ENCODE data around the gene YTHDF2. TPM values are rescaled to one million over a fixed set of nuclear protein-coding genes. Genes with fewer than 3 reads are reported as not detected.

Gene YTHDF2
- total and polyA plus RNA-seq, 3 experiments from 2014 or later = 98.3 to 135 (median 105) TPM

DNA sequence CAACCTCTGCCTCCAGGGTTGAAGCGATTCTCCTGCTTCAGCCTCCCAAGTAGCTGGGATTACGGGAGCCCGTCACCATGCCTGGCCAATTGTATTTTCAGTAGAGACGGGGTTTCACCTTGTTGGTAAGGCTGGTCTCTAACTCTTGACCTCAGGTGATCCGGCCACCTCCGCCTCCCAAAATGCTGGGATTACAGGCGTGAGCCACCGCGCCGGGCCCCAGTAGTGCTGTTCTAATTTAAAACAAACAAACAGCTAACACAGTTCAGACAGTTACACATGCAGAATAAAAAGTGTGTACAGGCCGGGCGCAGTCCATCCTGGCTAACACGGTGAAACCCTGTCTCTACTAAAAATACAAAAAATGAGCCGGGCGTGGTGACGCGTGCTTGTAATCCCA is 39.6 kb downstream of the YTHDF2 start:
- H3K27ac Mint-ChIP-seq = peak overlapping the region in 2 of 8 donors; percentile 81 to 89
- H3K27me3 ChIP-seq (ENCODE audit: insufficient read depth, low read length, poor library complexity, severe bottlenecking) = no peaks in the 10 kb centered on the region
- H3K36me3 Mint-ChIP-seq = peaks cover 0 to 9% (median 0%) of the 10 kb centered on the region in 3 donors
- no peaks in the 10 kb centered on the region for H3K9me3 Mint-ChIP-seq
- H3K4me1 ChIP-seq (ENCODE audit: insufficient read depth, low read length) = peaks cover 10% of the 10 kb centered on the region
- no peaks in the 10 kb centered on the region for H3K9me3 ChIP-seq (ENCODE audit: low read length)
- peaks cover 7 to 14% (median 12%) of the 10 kb centered on the region in 3 donors for H3K4me1 Mint-ChIP-seq
- CTCF ChIA-PET = interaction anchor here (0.7 to 4.3 kb wide), 5 partner anchors 8 to 396 kb away, joined by 3 to 37 read pairs (median 5); partner anchors contain the start of gene YTHDF2
- POLR2A ChIA-PET = interaction anchor here (2.3 kb wide), 1 partner anchor 40 kb away, joined by 16 read pairs; the partner anchor contains the start of gene YTHDF2
- peak overlapping the region in 5 of 7 donors; percentile 80 to 95 (median 86) for H3K4me3 Mint-ChIP-seq
- no peaks in the 10 kb centered on the region for H3K27me3 Mint-ChIP-seq
- H3K27ac ChIP-seq (ENCODE audit: low read depth, low read length) = no peak overlapping the region
- no peak overlapping the region for H3K4me3 ChIP-seq (ENCODE audit: low read length)
- H3K36me3 ChIP-seq (ENCODE audit: insufficient read depth, low read length) = no peaks in the 10 kb centered on the region
- no peak for DNase-seq

DNA sequence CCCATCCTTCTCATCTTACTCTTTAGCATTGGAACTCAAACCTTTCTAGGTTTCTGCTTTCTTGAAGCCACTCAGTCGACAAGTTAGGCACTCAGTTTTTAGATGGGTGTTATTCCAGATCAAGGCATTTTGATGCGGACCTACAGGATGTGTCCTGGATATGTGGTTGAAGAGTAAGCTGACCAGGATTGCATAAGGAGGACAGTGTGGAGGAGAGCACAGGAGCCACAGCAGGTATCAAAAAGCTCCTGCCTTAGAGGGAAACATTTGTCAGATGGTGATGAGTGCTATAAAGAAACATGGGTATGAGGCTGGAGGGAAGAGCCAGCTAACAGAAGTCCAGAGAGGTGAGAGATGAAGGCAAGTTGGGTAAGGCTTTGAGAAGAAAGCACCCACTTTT is 41.3 kb downstream of the YTHDF2 start:
- Histone ChIP-seq H3K27me3 (ENCODE audit: insufficient read depth, low read length, poor library complexity, severe bottlenecking) (no peaks in the 10 kb centered on the region), H3K4me1 (ENCODE audit: insufficient read depth, low read length) (peaks cover 10% of the 10 kb centered on the region), H3K4me3 (ENCODE audit: low read length) (no peak overlapping the region), H3K9me3 (ENCODE audit: low read length) (no peaks in the 10 kb centered on the region), H3K36me3 (ENCODE audit: insufficient read depth, low read length) (no peaks in the 10 kb centered on the region), H3K27ac (ENCODE audit: low read depth, low read length) (no peak overlapping the region)
- Mint-ChIP-seq H3K4me1 (peaks cover 7 to 14% (median 12%) of the 10 kb centered on the region in 3 donors), H3K27me3 (no peaks in the 10 kb centered on the region), H3K9me3 (no peaks in the 10 kb centered on the region), H3K4me3 (peak overlapping the region in 1 of 7 donors; percentile 62), H3K27ac (peak overlapping the region in 1 of 8 donors; percentile 34), H3K36me3 (no peaks in the 10 kb centered on the region)
- ChIA-PET CTCF (no interaction called here), POLR2A (no interaction called here)
- no peak for DNase-seq

DNA sequence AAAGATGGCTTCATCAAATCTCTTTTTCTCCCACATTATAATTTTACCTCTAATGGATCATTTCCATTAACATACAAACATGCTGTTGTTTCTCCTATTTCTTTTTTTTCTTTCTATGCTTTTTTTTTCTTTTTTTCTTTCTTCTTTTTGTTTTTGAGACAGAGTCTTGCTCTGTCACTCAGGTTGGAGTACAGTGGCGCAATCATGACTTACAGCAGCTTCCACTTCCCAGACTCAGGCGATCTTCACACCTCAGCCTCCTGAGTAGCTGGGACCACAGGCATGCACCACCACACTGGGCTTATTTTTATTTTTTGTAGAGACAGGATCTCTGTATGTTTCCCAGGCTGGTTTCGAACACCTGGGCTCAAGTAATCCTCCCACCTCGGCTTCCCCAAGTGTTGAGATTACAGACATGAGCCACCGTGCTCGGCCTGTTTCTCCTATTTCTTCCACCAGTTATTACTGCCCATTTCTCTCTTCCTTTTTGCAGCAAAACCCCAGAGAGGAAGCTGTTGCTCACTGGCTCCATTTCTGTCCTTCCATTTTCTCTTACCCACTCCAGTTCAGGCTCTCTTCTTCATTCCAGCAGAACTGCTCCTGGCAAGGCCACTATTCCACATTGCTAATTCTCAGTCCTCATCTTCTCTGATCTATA is 43.1 kb downstream of the YTHDF2 start:
- H3K4me3 Mint-ChIP-seq = peak overlapping the region in 2 of 7 donors; percentile 1 to 42
- DNase-seq = no peak
- ChIA-PET CTCF (no interaction called here), POLR2A (no interaction called here)
- peaks cover 5% of the 10 kb centered on the region for H3K4me1 ChIP-seq (ENCODE audit: insufficient read depth, low read length)
- no peaks in the 10 kb centered on the region for H3K36me3 Mint-ChIP-seq
- no peaks in the 10 kb centered on the region for H3K36me3 ChIP-seq (ENCODE audit: insufficient read depth, low read length)
- H3K4me1 Mint-ChIP-seq = peaks cover 6 to 12% (median 8%) of the 10 kb centered on the region in 3 donors
- H3K27me3 Mint-ChIP-seq = no peaks in the 10 kb centered on the region
- H3K27ac Mint-ChIP-seq = peak overlapping the region in 3 of 8 donors; percentile 1 to 69 (median 40)
- H3K4me3 ChIP-seq (ENCODE audit: low read length) = no peak overlapping the region
- H3K9me3 ChIP-seq (ENCODE audit: low read length) = no peaks in the 10 kb centered on the region
- no peaks in the 10 kb centered on the region for H3K27me3 ChIP-seq (ENCODE audit: insufficient read depth, low read length, poor library complexity, severe bottlenecking)
- no peaks in the 10 kb centered on the region for H3K9me3 Mint-ChIP-seq
- no peak overlapping the region for H3K27ac ChIP-seq (ENCODE audit: low read depth, low read length)

DNA sequence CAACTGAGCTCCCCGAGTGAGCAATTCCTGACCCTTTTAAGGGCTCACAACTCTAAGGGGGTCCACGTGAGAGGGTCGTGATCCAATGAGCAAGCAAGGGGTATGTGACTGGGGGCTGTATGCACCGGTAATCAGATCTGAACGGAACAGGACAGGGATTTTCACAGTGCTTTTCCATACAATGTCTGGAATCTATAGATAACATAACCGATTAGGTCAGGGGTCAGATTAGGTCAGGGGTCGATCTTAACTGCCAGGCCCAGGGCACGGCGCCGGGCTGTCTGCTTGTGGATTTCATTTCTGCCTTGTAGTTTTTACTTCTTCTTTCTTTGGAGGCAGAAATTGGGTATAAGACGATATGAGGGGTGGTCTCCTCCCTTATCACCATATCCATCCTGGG is 44.6 kb downstream of the YTHDF2 start:
- Histone ChIP-seq H3K27me3 (ENCODE audit: insufficient read depth, low read length, poor library complexity, severe bottlenecking) (no peaks in the 10 kb centered on the region), H3K4me1 (ENCODE audit: insufficient read depth, low read length) (no peaks in the 10 kb centered on the region), H3K4me3 (ENCODE audit: low read length) (no peak overlapping the region), H3K27ac (ENCODE audit: low read depth, low read length) (no peak overlapping the region), H3K9me3 (ENCODE audit: low read length) (no peaks in the 10 kb centered on the region), H3K36me3 (ENCODE audit: insufficient read depth, low read length) (no peaks in the 10 kb centered on the region)
- H3K9me3 Mint-ChIP-seq = no peaks in the 10 kb centered on the region
- no peak overlapping the region for H3K4me3 Mint-ChIP-seq
- peaks cover 0 to 2% (median 0%) of the 10 kb centered on the region in 3 donors for H3K36me3 Mint-ChIP-seq
- H3K27me3 Mint-ChIP-seq = no peaks in the 10 kb centered on the region
- ChIA-PET CTCF (interaction anchor here (0.7 to 7.3 kb wide), 2 partner anchors 95 to 96 kb away, joined by 3 to 87 read pairs; no protein-coding TSS in a partner anchor), POLR2A (no interaction called here)
- no peak for DNase-seq
- H3K4me1 Mint-ChIP-seq = peaks cover 6 to 9% (median 8%) of the 10 kb centered on the region in 3 donors
- peak overlapping the region in 1 of 8 donors; percentile 32 for H3K27ac Mint-ChIP-seq

DNA sequence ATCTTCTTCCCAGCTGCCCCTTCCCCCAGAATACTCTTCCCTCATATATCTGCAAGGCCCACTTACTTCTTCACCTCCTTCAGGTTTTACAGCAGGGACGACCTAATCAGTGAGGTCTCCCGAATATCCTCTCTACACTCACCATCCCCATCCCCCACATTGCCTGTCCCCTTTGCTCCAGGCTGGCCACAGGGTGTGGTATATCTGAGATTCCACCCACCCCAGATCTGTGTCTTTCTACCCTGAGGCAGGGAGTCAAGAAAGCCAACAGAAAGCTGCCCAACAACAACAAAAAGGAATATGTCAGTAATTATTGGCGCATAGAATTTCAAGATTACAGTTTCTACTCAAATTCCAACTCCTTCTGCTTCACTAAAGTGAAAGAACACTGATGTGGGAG is 45.3 kb downstream of the YTHDF2 start:
- Mint-ChIP-seq H3K27ac (no peak overlapping the region), H3K27me3 (no peaks in the 10 kb centered on the region), H3K9me3 (no peaks in the 10 kb centered on the region), H3K36me3 (peaks cover 0 to 2% (median 0%) of the 10 kb centered on the region in 3 donors), H3K4me1 (peaks cover 6 to 9% (median 8%) of the 10 kb centered on the region in 3 donors), H3K4me3 (peak overlapping the region in 1 of 7 donors; percentile 12)
- Histone ChIP-seq H3K36me3 (ENCODE audit: insufficient read depth, low read length) (no peaks in the 10 kb centered on the region), H3K27me3 (ENCODE audit: insufficient read depth, low read length, poor library complexity, severe bottlenecking) (no peaks in the 10 kb centered on the region), H3K4me3 (ENCODE audit: low read length) (no peak overlapping the region), H3K9me3 (ENCODE audit: low read length) (no peaks in the 10 kb centered on the region), H3K27ac (ENCODE audit: low read depth, low read length) (no peak overlapping the region), H3K4me1 (ENCODE audit: insufficient read depth, low read length) (no peaks in the 10 kb centered on the region)
- ChIA-PET CTCF (interaction anchor here (7.3 kb wide), 1 partner anchor 94 kb away, joined by 87 read pairs; no protein-coding TSS in a partner anchor), POLR2A (no interaction called here)
- DNase-seq = no peak

DNA sequence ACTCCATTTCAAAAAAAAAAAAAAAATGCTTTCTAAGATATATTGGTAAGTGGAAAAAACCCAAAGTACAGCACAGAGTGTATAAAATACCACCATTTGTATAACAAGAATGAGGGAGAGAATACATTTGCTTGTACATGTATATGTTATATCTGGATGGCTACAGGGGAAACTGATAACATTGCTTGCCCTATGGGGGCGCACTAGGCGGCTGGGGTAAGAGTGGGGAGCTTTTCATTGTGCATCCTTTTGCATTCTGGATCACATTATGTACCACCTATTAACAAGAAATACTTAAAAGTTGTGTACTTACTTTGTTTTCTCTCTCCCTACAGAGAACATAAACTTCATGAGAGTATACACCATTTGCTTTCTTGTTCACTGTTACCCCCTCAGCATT is 46.6 kb downstream of the YTHDF2 start:
- H3K9me3 ChIP-seq (ENCODE audit: low read length) = no peaks in the 10 kb centered on the region
- H3K4me1 Mint-ChIP-seq = peaks cover 6 to 9% (median 8%) of the 10 kb centered on the region in 3 donors
- no peaks in the 10 kb centered on the region for H3K9me3 Mint-ChIP-seq
- ChIA-PET POLR2A (no interaction called here), CTCF (interaction anchor here (0.7 to 7.3 kb wide), 4 partner anchors 9 to 247 kb away, joined by 3 to 87 read pairs (median 20); no protein-coding TSS in a partner anchor)
- no peak for DNase-seq
- H3K36me3 ChIP-seq (ENCODE audit: insufficient read depth, low read length) = no peaks in the 10 kb centered on the region
- no peaks in the 10 kb centered on the region for H3K4me1 ChIP-seq (ENCODE audit: insufficient read depth, low read length)
- H3K27me3 Mint-ChIP-seq = no peaks in the 10 kb centered on the region
- no peak overlapping the region for H3K4me3 Mint-ChIP-seq
- no peak overlapping the region for H3K4me3 ChIP-seq (ENCODE audit: low read length)
- H3K36me3 Mint-ChIP-seq = peaks cover 0 to 2% (median 0%) of the 10 kb centered on the region in 3 donors
- H3K27ac Mint-ChIP-seq = no peak overlapping the region
- no peak overlapping the region for H3K27ac ChIP-seq (ENCODE audit: low read depth, low read length)
- H3K27me3 ChIP-seq (ENCODE audit: insufficient read depth, low read length, poor library complexity, severe bottlenecking) = no peaks in the 10 kb centered on the region

DNA sequence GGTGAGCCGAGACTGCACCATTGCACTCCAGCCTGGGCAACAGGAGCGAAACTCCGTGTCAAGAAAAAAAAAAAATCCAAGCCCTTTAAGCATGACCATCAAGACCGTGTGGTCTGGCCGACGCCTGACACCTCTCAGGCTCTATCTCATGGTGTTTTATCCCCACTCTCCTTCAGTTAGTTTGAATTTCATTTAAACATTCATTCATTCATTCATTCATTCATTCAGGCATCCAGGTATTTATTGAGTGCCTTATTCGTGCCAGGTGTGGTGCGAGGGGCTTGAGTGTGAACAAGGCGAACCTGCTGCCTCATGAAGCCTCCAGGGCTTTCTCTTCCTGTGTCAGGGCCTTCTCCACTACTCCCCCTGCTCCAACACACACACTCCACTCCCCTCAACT is 52.7 kb downstream of the YTHDF2 start:
- no peak for DNase-seq
- Mint-ChIP-seq H3K27ac (no peak overlapping the region), H3K4me3 (no peak overlapping the region), H3K36me3 (peaks cover 0 to 2% (median 0%) of the 10 kb centered on the region in 3 donors), H3K9me3 (no peaks in the 10 kb centered on the region), H3K27me3 (peaks cover 9 to 16% of the 10 kb centered on the region in 2 donors), H3K4me1 (peaks cover 6 to 9% (median 8%) of the 10 kb centered on the region in 3 donors)
- POLR2A ChIA-PET = no interaction called here
- H3K27me3 ChIP-seq (ENCODE audit: insufficient read depth, low read length, poor library complexity, severe bottlenecking) = no peaks in the 10 kb centered on the region
- H3K4me3 ChIP-seq (ENCODE audit: low read length) = no peak overlapping the region
- H3K9me3 ChIP-seq (ENCODE audit: low read length) = no peaks in the 10 kb centered on the region
- H3K36me3 ChIP-seq (ENCODE audit: insufficient read depth, low read length) = no peaks in the 10 kb centered on the region
- no peaks in the 10 kb centered on the region for H3K4me1 ChIP-seq (ENCODE audit: insufficient read depth, low read length)
- H3K27ac ChIP-seq (ENCODE audit: low read depth, low read length) = no peak overlapping the region
- CTCF ChIA-PET = no interaction called here

DNA sequence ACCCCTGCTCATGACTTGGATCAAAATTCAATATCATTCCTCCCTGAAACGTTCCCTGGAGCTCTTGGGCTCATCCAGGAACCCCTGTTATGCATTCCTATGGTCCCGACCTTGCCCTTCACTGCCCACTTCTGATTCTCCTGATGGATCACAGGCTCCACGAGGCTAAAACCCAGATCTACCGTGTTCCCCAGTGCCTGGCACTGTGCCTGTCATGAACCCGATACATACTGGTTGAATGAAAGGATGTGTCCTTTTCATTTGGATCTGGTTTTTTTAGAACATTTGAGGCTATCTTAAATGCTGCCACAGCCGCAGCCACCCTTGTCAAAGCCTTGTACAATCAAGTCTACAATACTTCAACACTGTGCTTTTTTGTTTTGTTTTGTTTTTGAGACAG is 53.1 kb downstream of the YTHDF2 start:
- H3K4me3 Mint-ChIP-seq = no peak overlapping the region
- H3K27ac ChIP-seq (ENCODE audit: low read depth, low read length) = no peak overlapping the region
- H3K4me3 ChIP-seq (ENCODE audit: low read length) = no peak overlapping the region
- DNase-seq = no peak
- H3K4me1 Mint-ChIP-seq = peaks cover 6 to 9% (median 8%) of the 10 kb centered on the region in 3 donors
- H3K36me3 Mint-ChIP-seq = peaks cover 0 to 2% (median 0%) of the 10 kb centered on the region in 3 donors
- no peaks in the 10 kb centered on the region for H3K9me3 ChIP-seq (ENCODE audit: low read length)
- no peaks in the 10 kb centered on the region for H3K9me3 Mint-ChIP-seq
- H3K36me3 ChIP-seq (ENCODE audit: insufficient read depth, low read length) = no peaks in the 10 kb centered on the region
- peaks cover 9 to 16% of the 10 kb centered on the region in 2 donors for H3K27me3 Mint-ChIP-seq
- no peaks in the 10 kb centered on the region for H3K4me1 ChIP-seq (ENCODE audit: insufficient read depth, low read length)
- POLR2A ChIA-PET = no interaction called here
- CTCF ChIA-PET = no interaction called here
- no peaks in the 10 kb centered on the region for H3K27me3 ChIP-seq (ENCODE audit: insufficient read depth, low read length, poor library complexity, severe bottlenecking)
- no peak overlapping the region for H3K27ac Mint-ChIP-seq

Data from CD8-positive, alpha-beta memory T cell (primary cell).